Measurements from ENCODE around the gene ZNF892. TPM values are rescaled to one million over a fixed set of nuclear protein-coding genes. Genes with fewer than 3 reads are reported as not detected.

Gene ZNF892
- total and polyA plus RNA-seq, 2 of the 13 experiments (the other 11 are each of a cell fraction or from before 2014, with no cell fraction given) = not detected

GRCh38 chr2:95166065-95166763, 41.1 kb upstream of the ZNF892 start (continued):
- TF ChIP-seq ZNF646 (CRISPR knock-in tag; IDR thresholded peaks at IDR 0.05) = peak; percentile 10; the same call in 1 of the 2 replicates
- TF ChIP-seq RERE (CRISPR knock-in tag; IDR thresholded peaks at IDR 0.05; ENCODE audit: low read depth) = no peak
- TF ChIP-seq ZNF567 (CRISPR knock-in tag; IDR thresholded peaks at IDR 0.05; ENCODE audit: borderline replicate concordance) = 0 out of 2 replicates have a peak, but pooled peaks have one; percentile 6
- no peak for TF ChIP-seq ZNF747 (CRISPR knock-in tag; IDR thresholded peaks at IDR 0.05; ENCODE audit: borderline replicate concordance)
- TF ChIP-seq CBX2 (IDR thresholded peaks at IDR 0.05; ENCODE audit: low read depth, low read length) = no peak
- TF ChIP-seq CBX2 (CRISPR knock-in tag; IDR thresholded peaks at IDR 0.05; ENCODE audit: low read depth) = no peak
- TF ChIP-seq REST (IDR thresholded peaks at IDR 0.05; ENCODE audit: borderline replicate concordance in 1 of 2, low read depth in 1 of 2, low read length in 2 of 2) = no peak
- TF ChIP-seq ETS1 (CRISPR knock-in tag; IDR thresholded peaks at IDR 0.05) = no peak
- no peak for TF ChIP-seq MXD4 (CRISPR knock-in tag; IDR thresholded peaks at IDR 0.05)
